GM21619 (cell line): ENCODE results near the gene CD93.

Experiments used
- ATAC-seq: cut with Tn5 transposase; IDR thresholded peaks from one replicate; pipeline ENCODE4 v1.9.1; 2021; ENCODE audit not compliant: unreplicated experiment

The CD93 gene

DNA sequence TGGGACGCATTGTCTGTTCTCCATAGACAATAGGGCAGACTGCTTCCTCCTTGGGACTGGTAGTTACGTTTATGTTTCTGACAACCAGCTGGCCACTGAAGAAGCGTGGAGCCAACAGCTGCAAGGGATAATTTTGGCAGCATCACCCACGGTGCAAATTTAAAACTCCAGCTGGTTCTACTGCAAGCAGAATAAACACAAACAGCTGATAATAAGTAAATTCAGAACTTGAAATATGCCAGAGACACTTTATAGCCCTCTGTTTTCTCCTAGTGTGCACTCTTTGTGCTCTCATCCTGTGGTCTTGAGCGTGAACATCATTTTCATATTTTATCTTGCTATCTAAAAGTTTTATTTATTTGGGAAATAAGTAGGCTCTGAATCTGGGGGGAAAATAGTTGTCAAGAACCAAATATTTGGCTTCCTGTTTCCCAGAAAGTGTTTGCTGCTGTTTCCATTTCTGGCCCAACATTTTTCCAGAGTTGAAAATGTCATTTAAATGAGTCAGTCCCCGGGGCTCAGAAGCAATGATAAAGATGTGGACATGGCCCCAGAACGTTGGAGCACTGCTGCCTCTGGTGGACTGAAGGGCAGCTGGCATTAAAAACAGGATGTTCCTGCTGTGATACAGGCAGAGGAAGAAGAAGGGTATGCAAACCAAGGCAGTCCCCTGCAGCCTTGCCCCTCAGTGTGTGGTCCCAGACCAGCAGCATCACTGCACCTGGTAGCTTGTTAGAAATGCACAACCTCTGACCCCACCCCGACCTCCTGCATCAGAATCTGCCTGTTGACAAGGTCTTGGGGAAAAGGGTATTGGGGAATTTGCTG lies 24.2 kb downstream of the CD93 start:
- no peak for ATAC-seq

DNA sequence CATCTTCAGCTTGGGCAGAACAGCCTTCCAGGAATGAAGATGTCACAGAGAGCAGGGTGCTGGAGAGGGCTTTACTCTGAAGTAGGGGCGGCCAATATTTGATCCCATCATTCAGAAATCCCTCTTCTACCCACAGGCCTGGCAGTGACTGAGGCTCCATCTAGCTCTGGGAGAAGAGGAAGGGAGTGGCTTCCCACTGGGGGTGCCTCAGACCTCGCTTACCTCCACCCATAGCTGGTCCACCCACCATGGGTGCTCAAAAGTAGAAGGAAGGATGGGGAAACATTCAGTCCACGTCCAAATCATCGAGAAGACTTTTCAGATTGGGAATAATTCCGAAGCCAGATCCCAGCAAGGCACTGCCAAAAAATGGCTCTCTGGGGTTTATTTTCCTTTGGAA lies 24.9 kb downstream of the CD93 start:
- no peak for ATAC-seq

DNA sequence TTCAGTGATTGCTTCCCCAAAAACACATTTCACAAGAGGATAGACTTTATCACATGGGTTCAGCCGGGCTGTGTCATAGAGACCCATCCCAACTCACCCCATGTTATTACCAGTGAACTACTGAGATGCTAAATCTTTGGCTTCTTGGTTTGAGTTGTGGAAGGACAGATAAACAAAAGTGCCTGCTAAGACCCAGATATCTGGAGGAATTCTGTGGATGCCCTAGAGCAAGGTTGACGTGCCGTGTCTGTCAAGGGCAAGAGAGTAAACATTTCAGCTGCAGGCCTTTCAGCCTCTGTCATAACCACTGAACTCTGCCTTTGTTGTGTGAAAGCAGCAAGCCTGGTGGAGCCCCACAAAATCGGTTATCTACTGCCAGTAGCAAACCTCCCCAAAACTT lies 25.5 kb downstream of the CD93 start:
- no peak for ATAC-seq

DNA sequence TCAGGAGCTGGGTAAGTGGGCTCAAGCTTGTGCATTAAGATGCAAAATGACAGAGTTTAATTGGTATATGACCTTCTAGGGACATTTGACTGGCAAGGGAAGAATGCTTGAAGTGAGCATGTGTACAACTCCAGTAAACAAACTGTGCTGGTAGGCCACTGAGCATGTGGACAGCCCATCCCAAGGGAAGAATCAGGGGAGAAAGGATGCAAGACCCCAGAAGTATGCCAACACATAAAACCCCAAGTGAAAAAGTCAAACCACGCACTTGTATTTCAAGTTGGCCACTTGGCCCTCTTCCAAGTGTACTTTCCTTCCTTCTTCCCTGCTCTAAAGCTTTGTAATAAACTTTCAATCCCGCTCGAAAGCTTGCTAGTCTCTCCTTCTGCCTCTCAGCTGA lies 26.3 kb downstream of the CD93 start:
- no peak for ATAC-seq

DNA sequence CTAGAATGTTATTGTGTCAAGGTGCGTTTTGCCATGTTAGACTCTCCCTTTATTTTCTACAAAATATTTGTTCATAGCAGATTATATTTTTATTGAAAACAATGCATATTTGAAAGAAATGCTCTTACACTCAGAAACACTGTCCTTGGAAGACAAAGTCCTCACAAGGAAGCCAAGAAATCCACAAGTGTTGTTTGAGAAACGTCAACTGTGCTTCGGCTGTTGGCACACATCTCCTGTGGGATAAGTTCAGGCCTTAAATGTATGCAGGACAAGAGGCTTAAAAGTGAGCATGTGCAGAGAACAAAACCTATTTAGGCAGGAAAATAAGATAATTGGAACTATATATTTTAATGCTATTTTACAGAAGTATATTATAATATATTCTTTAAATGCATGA lies 27.1 kb downstream of the CD93 start:
- ATAC-seq, result no peak

DNA sequence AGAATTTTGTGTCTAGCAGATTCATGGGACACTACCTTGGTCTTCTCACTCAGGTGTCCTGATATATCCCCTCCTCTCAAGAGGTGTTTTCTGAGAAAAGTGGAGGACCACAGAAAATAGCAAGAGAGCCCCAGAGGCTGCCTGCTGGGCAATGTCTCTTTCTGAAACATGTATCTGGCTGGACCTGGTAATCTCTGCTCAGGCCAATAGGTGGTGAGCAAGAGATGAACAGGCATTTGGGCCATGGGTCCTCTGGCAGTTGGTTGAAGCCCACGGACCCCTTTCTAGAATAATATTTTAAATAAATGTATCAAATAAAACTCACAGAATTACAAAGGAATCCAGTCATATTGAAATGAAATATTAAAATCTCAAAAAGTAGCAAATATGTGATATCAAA lies 27.9 kb downstream of the CD93 start:
- no peak for ATAC-seq

DNA sequence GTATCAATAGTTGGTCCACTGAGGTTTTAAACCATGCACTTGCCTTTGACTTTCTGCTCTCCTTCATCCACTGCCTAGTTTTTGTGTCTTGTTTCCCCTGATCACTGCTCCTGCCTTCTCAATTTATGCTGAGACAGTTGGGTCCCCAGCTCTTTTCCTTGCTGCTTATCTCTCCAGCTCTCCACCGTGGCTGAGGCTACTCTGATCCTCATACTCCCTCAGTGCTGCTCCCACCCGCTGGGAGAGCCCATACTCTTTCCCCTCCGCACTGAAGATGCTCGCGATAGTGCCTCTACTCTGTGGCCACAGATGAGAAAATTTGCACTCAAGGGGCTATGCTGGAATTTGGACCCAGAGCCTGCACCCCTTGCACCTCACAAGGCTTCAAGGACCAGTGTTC lies 33.2 kb downstream of the CD93 start:
- ATAC-seq, result no peak

DNA sequence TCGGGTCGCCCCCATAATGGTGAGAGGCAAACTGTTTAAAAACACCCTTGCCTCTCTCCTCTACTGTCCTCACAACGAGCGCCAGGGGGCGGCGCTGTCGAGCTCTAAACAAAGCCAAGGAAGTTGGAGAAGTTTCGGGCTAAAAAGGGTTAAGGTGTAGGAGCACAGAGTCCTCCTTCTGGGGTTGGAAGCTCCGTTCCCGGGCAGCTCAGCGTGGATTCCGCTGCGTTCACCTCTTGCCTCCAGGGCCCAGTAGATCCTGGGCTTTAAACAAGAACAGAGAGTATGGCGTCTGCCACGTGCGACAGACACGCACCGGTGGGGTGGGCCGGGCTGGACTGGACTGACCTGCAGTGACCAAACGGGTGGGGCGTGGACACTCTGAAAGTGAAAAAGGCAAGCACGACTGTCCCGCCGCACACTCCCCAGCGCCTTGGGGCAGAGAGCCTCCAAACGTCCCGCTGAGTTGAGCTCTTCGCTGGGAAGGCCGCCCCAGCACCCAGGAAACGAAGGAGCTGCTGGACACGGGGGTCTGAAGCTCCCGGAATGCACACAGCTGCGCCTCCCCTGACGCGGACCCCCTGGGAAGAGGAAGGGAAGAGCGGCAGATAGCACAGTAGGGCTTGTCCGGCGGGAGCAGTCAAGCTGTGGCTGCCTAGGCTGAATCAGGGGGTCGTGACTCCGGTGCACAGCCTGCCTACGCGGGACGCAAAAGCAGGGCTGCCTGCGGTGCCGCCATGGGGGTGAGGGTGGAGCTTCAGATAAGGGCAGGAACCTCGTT lies 35.1 kb downstream of the CD93 start:
- ATAC-seq, result no peak

DNA sequence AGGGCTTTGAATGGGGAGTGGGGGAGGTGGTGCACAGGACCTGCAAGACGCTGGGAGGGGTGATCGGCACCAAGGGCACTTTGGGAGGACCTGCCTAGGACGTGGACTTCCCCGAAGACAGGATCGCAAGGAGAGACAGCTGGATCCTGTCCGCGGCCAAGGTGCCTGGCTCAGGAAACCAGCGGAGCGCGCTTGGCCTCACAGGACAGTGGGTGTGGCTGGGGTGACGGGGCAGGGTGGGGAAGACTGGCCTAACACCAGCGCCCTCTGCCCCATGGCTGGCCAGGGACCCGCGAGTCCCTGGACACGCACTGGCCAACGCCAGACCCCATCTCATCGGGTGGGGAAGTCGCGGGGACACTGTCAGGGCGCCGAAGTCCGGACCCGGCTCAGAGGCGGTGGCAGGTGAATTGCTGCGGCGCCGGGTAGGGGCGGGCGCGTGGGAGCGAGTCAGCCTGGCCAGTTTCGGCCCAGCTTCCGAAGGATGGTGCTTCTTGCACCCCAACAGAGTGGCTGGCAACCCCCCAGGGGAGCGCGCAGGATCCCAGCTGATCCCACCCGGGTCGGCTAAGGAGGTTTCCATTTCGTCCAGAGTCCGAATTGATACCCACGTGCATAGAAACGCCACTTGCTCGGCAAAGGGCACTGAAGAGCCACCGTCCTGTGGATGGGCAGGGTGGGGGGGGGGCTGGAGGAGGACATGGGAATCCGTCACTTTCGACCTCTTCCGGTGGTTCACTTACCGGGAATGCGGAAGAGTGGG lies 35.9 kb downstream of the CD93 start:
- ATAC-seq, result no peak

DNA sequence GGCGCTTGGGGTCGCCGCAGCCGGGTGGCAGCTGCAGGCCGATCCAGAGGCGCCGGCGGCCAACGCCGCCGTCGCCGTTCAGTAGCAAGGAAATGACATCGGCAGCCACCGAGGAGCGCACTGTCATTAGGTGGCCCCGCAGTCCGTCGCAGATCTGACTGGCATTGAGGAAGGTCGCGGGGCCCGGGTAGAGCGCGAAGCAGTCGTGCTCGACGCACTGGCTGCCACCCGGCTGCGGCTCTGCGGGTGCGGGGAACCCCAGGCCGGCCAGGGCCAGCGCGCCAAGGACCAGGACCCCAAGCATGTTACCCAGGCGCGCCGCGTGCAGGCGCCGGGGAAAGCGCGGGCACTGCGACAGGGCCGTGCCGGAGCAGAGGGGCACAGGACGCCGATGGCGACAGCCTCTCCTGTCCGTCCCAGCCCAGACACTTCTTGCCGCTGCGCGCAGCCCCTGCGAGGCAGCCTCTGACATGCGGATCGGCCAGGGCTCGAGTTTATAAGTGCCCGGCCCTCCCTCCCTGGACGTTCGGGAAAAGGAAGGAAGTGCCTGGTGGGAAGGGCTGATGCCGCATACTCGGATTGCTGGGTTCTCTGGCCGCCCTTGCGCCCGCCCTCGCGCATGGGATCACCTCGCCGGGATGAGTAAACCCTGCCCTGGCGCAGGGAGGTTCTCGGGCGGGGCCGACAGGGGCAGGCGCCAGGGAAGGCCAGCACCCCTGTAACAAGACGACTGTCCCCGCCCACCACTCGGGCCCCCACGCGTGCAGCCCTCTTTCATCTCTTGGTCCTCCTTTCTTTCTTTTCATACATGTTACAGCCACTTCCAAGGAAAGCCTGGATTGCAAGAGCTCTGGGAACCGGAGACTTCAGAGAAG lies 36.7 kb downstream of the CD93 start, which contains the start of gene THBD:
Gene THBD, minus strand, starts transcription at position 472 of the 875 bp plus-strand sequence. Its CDS starts 168 bp downstream, at position 304.
- ATAC-seq, result no peak

DNA sequence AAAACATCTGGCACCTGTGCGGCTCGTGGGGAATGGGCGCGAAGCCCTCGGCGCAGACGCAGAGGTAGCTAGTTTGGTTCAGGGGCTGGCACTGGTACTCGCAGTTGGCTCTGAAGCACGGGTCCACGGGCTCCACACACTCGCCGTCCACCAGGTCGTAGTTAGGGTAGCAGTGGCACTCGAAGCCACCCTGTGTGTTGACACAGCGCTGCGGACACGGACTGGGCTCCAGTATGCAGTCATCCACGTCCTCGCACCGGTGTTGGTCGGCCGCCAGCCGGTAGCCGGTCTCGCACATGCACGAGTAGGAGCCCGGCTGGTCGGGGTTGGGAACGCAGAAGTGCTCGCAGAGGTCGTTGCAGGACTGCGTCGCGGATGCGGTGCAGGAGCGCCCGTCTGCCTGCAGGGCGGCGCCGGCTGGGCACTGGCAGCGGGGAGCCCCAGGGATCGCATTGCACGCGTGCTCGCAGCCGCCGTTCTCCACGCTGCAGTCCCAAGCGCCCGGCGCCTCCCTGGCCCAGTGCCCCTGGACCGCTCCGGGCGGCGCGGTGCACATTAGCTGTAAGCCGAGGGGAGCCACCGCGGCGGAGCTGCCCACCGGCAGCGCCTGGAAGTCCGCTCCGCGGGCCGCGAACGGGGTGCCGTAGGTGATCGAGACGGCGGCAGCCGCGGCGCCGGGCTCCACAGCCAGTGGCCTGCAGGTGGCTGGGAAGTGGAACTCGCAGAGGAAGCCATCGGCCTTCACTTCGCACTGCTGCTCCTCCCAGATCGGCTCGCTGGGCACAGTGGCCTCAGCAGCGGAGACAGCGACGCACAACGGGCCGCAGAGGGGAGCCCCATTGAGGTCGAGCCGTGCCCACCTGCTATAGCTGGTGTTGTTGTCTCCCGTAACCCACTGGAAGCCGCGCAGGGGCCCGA lies 37.6 kb downstream of the CD93 start:
- ATAC-seq, result no peak

DNA sequence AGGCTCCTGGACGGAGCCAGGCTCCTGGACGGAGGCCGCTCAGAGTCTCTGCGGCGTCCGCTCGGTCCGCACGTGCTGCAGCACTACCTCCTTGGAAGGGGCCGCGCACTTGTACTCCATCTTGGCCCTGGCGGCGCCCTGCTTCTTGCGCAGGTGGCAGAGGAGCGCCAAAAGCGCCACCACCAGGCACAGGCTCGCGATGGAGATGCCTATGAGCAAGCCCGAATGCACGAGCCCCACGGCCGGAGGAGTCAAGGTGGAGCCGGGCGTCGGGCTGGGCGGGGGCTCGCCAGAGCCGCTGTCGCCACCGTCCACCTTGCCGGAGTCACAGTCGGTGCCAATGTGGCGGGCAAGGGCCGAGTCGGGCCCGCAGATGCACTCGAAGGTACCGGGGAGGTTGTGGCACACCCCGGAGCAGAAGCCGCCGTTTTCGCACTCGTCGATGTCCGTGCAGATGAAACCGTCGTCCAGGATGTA lies 38.3 kb downstream of the CD93 start:
- no peak for ATAC-seq

DNA sequence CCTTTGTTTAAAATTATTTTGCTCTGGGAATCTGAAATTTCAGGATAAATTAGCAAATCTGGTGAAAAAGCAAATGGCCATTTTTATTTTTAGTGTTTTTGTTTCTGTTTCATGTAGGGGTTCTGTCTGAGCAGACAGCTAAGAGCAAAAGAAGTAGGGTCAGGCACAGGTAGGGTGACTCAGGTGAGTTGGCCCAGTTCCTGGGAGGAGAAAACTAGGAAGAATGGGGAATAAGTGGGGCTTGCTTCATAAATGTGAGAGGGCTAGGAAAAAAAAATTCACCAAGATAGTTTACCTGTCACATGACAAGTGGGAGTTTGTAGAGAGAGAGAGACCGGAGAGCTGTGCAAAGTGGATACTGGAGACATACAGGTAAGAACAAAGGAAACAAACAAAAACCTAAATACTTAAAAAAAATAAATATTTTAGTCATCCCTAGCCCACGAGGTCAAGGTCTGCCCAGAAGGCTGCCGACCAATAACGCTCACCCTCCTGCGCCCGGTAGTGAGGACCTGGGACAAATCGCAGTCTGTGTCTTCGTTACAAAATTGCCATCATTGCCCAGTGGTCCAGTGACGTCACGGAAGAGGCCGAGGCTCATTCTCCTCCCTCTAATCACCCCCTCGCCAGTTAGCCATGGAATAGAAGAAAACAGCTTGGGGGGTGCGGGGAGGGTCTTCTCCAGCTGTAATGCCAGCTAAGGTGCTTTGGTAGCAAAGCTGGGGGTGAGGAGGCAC lies 39.0 kb downstream of the CD93 start:
- ATAC-seq, result no peak

DNA sequence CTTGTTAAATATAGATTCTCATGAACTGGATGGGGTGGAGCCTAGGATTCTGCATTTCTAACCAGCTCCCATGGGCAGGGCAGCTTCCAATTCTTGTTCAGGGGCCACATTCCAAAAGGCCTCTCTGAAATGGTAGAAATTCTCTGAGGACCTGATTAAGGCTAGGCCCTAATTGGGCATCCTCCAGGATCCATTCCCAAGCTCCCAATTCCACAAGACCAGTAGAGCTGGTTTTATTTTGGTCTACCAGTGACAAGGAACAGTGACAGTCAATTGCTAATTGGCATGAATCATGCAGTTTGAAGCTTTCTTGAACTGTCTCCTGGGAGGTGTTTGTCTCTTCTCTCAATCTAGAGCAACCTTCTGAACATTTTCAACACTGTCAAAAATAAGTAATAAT lies 39.7 kb downstream of the CD93 start:
- ATAC-seq, result no peak

DNA sequence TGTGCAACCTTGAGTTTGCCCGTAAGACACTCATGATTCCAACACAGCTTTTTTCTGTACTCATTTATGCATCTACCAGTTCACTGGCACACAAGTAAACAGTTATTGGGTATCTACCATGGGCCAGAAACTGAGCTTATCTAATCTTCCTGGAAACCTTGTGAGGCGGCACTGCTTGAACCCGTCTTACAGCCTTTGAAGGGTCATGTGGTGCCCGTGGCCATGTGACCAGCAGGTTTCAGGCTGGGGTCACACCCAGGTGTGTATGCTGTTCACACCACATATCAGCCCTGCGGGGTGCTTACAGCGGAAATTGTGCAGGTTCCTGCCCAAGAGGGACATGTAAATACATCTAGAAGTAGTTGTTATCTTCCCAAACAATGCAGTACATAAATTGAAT lies 42.7 kb downstream of the CD93 start:
- no peak for ATAC-seq

DNA sequence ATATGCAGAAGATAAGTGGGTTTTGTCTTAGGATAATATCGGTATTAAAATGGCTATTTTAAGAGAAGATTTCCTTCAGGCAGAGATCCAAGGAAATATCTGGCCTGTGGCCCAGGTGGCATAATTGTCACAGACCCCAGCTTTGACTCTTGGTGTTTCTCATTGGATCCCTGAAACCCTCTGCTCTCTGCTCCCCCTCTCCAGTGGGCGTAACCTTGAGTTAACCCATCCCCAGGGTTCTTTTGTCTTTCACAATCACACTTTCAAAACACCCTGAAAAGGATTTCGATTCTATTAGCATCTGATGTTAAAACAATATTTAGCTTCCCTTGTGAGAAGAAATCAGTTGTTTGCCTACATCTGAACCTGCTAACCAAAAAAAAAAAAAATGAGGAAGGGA lies 43.9 kb downstream of the CD93 start:
- no peak for ATAC-seq

DNA sequence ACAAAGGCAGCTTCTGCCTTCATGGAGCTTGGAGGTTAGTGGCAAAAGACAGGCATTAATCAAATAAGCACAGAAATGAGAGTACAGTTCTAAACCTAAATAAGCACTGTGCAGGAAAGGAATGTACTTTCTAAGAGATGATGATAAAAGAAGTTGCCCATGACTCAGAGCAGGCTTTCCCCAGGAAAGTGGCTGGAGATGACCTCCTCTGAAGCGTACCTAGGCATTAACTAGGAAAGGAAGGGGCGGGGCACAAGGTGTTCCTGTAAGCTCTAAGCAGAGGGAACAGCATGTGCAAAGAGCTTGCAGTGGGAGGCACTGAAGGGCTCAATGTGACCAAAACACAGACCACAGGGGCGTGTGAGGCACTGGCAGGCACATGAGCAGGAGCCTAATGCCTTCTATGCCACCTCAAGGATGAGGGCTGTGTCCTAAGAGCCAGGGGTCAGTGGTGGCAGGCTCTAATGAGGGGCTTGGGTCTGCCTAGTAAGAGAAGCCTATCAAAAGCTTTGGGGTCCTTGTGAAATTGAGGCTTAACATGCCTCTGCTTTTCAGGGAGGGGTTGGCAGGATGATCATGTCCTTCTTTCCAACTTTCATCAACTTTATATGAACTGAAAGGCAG lies 46.1 kb downstream of the CD93 start:
- ATAC-seq, result no peak

DNA sequence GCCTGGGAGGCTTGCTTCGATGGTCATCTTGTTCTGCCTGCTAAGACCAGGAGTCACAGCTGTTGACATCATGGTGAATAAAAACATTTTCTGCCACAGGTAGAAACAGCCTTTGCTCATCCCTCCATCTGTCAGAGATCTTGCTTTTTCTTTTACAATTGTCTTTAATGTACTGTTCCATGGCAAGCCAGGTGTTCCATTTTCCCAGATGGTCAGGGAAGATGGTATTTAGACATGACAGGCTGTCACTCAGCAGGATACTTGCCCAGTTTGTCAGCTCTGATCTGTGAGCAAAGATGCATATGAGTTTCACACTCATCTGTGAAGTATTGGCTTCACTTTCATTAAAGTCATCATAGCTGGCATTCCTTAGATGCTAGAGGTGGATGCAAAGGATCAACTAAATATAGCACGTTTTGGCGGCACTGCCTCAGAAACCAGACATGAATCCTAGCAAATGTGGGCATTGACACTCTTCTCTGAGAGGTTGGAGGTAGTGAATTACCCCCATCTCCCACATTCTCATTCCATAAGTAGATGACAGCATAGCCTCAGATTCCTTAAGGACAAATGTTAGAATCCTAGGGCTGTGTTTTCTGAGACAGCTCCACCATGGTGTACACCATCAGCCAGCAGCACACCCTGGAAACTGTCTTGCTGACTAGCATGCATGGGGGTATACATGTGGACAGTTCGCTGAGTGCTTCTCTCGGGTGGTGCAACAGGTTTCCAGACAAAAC lies 46.8 kb downstream of the CD93 start:
- ATAC-seq, result no peak
